Cardiac fibroblast (primary cell): ENCODE results near the gene KRT6B.
A peak's percentile ranks its signal among the peaks of the same experiment; 100 is the strongest.

ENCODE experiments used
- DNase-seq, 2 donors: peaks; one replicate each; pipeline versions ENCODE4 v3.0.0 to v3.0.0-alpha.2; 2010; ENCODE audit warnings: low read depth in 2 of 2
- H3K4me3 ChIP-seq, 2 donors: replicated peaks in 1 of 2; 1 replicate in 1 of 2; 2 replicates in 1 of 2; pipeline ENCODE4 v1.5.1; 2011; ENCODE audit warnings: low read depth in 2 of 2, low read length in 2 of 2, mild to moderate bottlenecking in 2 of 2, moderate library complexity in 1 of 2
- TF ChIP-seq, protein P1 (sequence below): IDR thresholded peaks from one replicate; pipeline ENCODE4 v1.5.1; 2011; ENCODE audit warnings: low read depth, mild to moderate bottlenecking, low read length, inconsistent platforms

The KRT6B gene

DNA sequence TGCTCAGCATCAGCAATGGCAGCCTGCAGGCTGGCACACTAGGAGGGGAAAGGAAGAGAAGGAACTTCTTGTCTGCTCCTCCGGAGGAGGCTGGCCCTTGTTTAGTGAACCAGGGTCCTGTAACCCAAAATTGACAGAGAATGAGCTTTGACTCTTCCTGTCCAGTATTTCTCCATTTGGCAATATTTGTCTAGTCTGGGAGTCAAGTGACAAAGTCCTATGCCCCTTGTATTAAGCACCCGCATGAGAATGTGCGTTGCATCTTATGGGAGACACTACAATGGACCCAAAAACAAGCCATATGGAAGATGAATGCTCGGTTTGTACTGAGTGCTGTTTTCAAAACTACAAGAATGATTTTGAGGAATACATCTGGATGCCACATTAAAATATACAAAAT, 17.9 kb upstream of the KRT6B start:
- H3K4me3 ChIP-seq = no peak overlapping the region
- TF ChIP-seq, protein P1, sequence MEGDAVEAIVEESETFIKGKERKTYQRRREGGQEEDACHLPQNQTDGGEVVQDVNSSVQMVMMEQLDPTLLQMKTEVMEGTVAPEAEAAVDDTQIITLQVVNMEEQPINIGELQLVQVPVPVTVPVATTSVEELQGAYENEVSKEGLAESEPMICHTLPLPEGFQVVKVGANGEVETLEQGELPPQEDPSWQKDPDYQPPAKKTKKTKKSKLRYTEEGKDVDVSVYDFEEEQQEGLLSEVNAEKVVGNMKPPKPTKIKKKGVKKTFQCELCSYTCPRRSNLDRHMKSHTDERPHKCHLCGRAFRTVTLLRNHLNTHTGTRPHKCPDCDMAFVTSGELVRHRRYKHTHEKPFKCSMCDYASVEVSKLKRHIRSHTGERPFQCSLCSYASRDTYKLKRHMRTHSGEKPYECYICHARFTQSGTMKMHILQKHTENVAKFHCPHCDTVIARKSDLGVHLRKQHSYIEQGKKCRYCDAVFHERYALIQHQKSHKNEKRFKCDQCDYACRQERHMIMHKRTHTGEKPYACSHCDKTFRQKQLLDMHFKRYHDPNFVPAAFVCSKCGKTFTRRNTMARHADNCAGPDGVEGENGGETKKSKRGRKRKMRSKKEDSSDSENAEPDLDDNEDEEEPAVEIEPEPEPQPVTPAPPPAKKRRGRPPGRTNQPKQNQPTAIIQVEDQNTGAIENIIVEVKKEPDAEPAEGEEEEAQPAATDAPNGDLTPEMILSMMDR = no peak
- no peak for DNase-seq

- peak in 1 of 2 donors; percentile 3 for DNase-seq
Measured at GRCh38 chr12:52464897-52465296, 13.0 kb upstream of the KRT6B start.

GRCh38 chr12:52461693-52462092, 9.7 kb upstream of the KRT6B start:
- no peak overlapping the region for H3K4me3 ChIP-seq
- TF ChIP-seq, protein P1 = no peak

More at GRCh38 chr12:52464897-52465296, 13.0 kb upstream of the KRT6B start:
- H3K4me3 ChIP-seq = no peak overlapping the region
- TF ChIP-seq, protein P1 = no peak

GRCh38 chr12:52458861-52459260, 6.9 kb upstream of the KRT6B start:
- no peak overlapping the region for H3K4me3 ChIP-seq
- TF ChIP-seq, protein P1 = no peak
- no peak for DNase-seq

More at GRCh38 chr12:52461693-52462092, 9.7 kb upstream of the KRT6B start:
- DNase-seq = no peak

- no peak overlapping the region for H3K4me3 ChIP-seq
- TF ChIP-seq, protein P1 = no peak
- peak; percentile 45 to 86 for DNase-seq
Measured at GRCh38 chr12:52455821-52456220, 3.9 kb upstream of the KRT6B start.

- no peak overlapping the region for H3K4me3 ChIP-seq
- DNase-seq = peak; percentile 11 to 26
- TF ChIP-seq, protein P1 = no peak
Measured at GRCh38 chr12:52454411-52455201, 2.7 kb upstream of the KRT6B start.
